ENCODE results near the gene CDK19. TPM values are rescaled to one million over a fixed set of nuclear protein-coding genes. Genes with fewer than 3 reads are reported as not detected.

CDK19 gene
- polyA plus RNA-seq, 1 of the 3 experiments (the other 2 are of a cell fraction), result 6.5 TPM

DNA sequence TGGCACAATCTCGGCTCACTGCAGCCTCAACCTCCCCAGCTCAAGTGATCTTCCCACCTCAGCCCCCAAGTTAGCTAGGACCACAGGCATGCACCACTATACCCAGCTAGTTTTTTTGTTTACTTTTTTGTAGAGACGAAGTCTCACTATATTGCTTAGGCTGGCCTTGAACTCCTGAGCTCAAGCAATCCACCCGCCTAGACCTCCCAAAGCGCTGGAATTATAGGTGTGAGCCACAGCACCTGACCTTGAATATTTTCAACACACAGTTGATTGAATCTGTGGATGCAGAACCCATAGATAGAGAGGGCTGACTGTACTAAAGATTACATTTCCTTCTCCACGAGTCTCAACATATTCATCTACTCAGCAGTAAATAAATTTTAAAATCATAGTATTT, 15.6 kb downstream of the CDK19 start:
- Histone ChIP-seq H4K20me1 (ENCODE audit: insufficient read depth) (no peaks in the 10 kb centered on the region), H2AFZ (ENCODE audit: low read depth) (no peak overlapping the region), H3K9ac (no peak overlapping the region), H3K27ac (ENCODE audit: low read depth in 2 of 2, low read length in 1 of 2) (no peak overlapping the region), H3K36me3 (replicated peaks in 1 of 2; ENCODE audit: control insufficient read depth in 1 of 2, insufficient read depth in 2 of 2, low read length in 1 of 2) (peaks cover 0 to 5% of the 10 kb centered on the region in 2 experiments), H3F3A (replicated peaks; ENCODE audit: insufficient read depth) (peaks cover 14% of the 10 kb centered on the region), H3K79me2 (ENCODE audit: insufficient read depth) (peaks cover 99% of the 10 kb centered on the region), H3K4me1 (ENCODE audit: control insufficient read depth in 1 of 2, insufficient read depth in 2 of 2, low read depth in 1 of 2, low read length in 1 of 2) (no peaks in the 10 kb centered on the region; a peak in 1 of 4 replicates), H3K4me3 (ENCODE audit: low read depth in 2 of 2, low read length in 1 of 2) (no peak overlapping the region), H3K4me2 (no peak overlapping the region), H3K27me3 (ENCODE audit: insufficient read depth) (no peaks in the 10 kb centered on the region), H3K9me2 (no peaks in the 10 kb centered on the region), H3K9me3 (no peaks in the 10 kb centered on the region)
- TF ChIP-seq GATA2 (CRISPR knock-in tag; IDR thresholded peaks at IDR 0.05) (no peak), RAD21 (IDR thresholded peaks at IDR 0.05; ENCODE audit: low read length) (no peak), FOXM1 (IDR thresholded peaks at IDR 0.05; ENCODE audit: low read depth) (no peak), EZH2phosphoT487 (IDR thresholded peaks at IDR 0.05; ENCODE audit: borderline replicate concordance, low read depth) (no peak), JUND (IDR thresholded peaks at IDR 0.05) (no peak), TCF12 (IDR thresholded peaks at IDR 0.05) (no peak), MEF2A (IDR thresholded peaks at IDR 0.05; ENCODE audit: borderline replicate concordance, low read depth) (no peak), NFIC (IDR thresholded peaks at IDR 0.05; ENCODE audit: borderline replicate concordance) (no peak), FOSL2 (IDR thresholded peaks at IDR 0.05; ENCODE audit: borderline replicate concordance, low read depth) (no peak), EP300 (IDR thresholded peaks at IDR 0.05; ENCODE audit: borderline replicate concordance in 1 of 2, low read depth in 1 of 2, low read length in 1 of 2) (no peak), GABPA (IDR thresholded peaks at IDR 0.05; ENCODE audit: low read depth) (no peak)
- TF ChIP-seq, protein P1, sequence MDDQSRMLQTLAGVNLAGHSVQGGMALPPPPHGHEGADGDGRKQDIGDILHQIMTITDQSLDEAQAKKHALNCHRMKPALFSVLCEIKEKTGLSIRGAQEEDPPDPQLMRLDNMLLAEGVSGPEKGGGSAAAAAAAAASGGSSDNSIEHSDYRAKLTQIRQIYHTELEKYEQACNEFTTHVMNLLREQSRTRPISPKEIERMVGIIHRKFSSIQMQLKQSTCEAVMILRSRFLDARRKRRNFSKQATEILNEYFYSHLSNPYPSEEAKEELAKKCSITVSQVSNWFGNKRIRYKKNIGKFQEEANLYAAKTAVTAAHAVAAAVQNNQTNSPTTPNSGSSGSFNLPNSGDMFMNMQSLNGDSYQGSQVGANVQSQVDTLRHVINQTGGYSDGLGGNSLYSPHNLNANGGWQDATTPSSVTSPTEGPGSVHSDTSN (IDR thresholded peaks at IDR 0.05), result no peak
- TF ChIP-seq, protein P2, sequence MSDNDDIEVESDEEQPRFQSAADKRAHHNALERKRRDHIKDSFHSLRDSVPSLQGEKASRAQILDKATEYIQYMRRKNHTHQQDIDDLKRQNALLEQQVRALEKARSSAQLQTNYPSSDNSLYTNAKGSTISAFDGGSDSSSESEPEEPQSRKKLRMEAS (IDR thresholded peaks at IDR 0.05; ENCODE audit: low read depth), result no peak
- POLR2A ChIA-PET, result no interaction called here
- WGBS (ENCODE audit: low lambda C conversion rate), result 94% methylated on average over 5 of the region's 5 CpGs
- CTCF ChIA-PET, result no interaction called here
- no peak for DNase-seq

DNA sequence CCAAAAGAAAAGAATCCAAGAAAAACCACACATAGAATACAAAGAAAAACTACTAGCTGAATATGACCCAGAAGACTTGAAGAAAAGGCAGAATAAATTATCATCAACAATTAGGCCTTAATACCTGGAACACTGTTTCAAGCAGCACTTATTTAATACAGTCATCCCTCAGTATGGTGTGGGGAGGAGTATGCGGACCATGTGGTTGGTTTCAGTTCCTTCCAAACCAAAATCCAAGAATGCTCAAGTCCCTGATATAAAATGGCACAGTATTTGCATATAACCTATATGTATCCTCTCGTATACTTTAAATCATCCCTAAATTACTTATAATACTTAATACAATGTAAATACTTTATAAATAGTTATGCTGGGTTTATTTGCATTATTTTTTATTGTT, 16.1 kb downstream of the CDK19 start:
- Histone ChIP-seq H3K4me2 (no peak overlapping the region), H3F3A (replicated peaks; ENCODE audit: insufficient read depth) (peaks cover 14% of the 10 kb centered on the region), H3K79me2 (ENCODE audit: insufficient read depth) (peaks cover 99% of the 10 kb centered on the region), H3K9me3 (no peaks in the 10 kb centered on the region), H3K9ac (no peak overlapping the region), H3K4me3 (ENCODE audit: low read depth in 2 of 2, low read length in 1 of 2) (no peak overlapping the region), H3K9me2 (no peaks in the 10 kb centered on the region), H4K20me1 (ENCODE audit: insufficient read depth) (no peaks in the 10 kb centered on the region), H3K36me3 (replicated peaks in 1 of 2; ENCODE audit: control insufficient read depth in 1 of 2, insufficient read depth in 2 of 2, low read length in 1 of 2) (peaks cover 0 to 5% of the 10 kb centered on the region in 2 experiments), H3K27ac (ENCODE audit: low read depth in 2 of 2, low read length in 1 of 2) (no peak overlapping the region), H3K27me3 (ENCODE audit: insufficient read depth) (no peaks in the 10 kb centered on the region), H2AFZ (ENCODE audit: low read depth) (no peak overlapping the region), H3K4me1 (ENCODE audit: control insufficient read depth in 1 of 2, insufficient read depth in 2 of 2, low read depth in 1 of 2, low read length in 1 of 2) (no peaks in the 10 kb centered on the region; a peak in 1 of 4 replicates)
- ChIA-PET CTCF (no interaction called here), POLR2A (no interaction called here)
- no peak for DNase-seq
- 91% methylated on average over 2 of the region's 2 CpGs for WGBS (ENCODE audit: low lambda C conversion rate)
- TF ChIP-seq EZH2phosphoT487 (IDR thresholded peaks at IDR 0.05; ENCODE audit: borderline replicate concordance, low read depth) (no peak), YY1 (IDR thresholded peaks at IDR 0.05; ENCODE audit: low read depth) (no peak), FOXJ3 (CRISPR knock-in tag; IDR thresholded peaks at IDR 0.05) (no peak), NRF1 (IDR thresholded peaks at IDR 0.05; ENCODE audit: low read depth, low read length) (no peak), JUND (IDR thresholded peaks at IDR 0.05) (no peak), ELF1 (IDR thresholded peaks at IDR 0.05) (no peak), SIN3A (IDR thresholded peaks at IDR 0.05; ENCODE audit: borderline replicate concordance, low read depth, low read length) (no peak), TAF1 (IDR thresholded peaks at IDR 0.05; ENCODE audit: borderline replicate concordance, low read depth, low read length) (no peak), SMC3 (IDR thresholded peaks at IDR 0.05; ENCODE audit: low read depth, low read length) (no peak), RXRA (IDR thresholded peaks at IDR 0.05; ENCODE audit: borderline replicate concordance, low read depth) (no peak), FOSL2 (IDR thresholded peaks at IDR 0.05; ENCODE audit: borderline replicate concordance, low read depth) (no peak), RCOR1 (IDR thresholded peaks at IDR 0.05; ENCODE audit: low read length) (no peak), CHD2 (IDR thresholded peaks at IDR 0.05; ENCODE audit: low read length, partially characterized antibody) (no peak)
- TF ChIP-seq, protein P3, sequence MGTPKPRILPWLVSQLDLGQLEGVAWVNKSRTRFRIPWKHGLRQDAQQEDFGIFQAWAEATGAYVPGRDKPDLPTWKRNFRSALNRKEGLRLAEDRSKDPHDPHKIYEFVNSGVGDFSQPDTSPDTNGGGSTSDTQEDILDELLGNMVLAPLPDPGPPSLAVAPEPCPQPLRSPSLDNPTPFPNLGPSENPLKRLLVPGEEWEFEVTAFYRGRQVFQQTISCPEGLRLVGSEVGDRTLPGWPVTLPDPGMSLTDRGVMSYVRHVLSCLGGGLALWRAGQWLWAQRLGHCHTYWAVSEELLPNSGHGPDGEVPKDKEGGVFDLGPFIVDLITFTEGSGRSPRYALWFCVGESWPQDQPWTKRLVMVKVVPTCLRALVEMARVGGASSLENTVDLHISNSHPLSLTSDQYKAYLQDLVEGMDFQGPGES (IDR thresholded peaks at IDR 0.05; ENCODE audit: low read depth, low read length), result no peak
- TF ChIP-seq, protein P4, sequence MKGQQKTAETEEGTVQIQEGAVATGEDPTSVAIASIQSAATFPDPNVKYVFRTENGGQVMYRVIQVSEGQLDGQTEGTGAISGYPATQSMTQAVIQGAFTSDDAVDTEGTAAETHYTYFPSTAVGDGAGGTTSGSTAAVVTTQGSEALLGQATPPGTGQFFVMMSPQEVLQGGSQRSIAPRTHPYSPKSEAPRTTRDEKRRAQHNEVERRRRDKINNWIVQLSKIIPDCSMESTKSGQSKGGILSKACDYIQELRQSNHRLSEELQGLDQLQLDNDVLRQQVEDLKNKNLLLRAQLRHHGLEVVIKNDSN (IDR thresholded peaks at IDR 0.05; ENCODE audit: borderline replicate concordance, low read depth), result no peak

Data from SK-N-SH (cell line).